Measurements from ENCODE around the gene KYNU. TPM values are rescaled to one million over a fixed set of nuclear protein-coding genes. Genes with fewer than 3 reads are reported as not detected.
A peak's percentile ranks its signal among the peaks of the same experiment; 100 is the strongest.
"Not testable (repeated sequence)": the region's sequence is repeated elsewhere in the genome, so short reads cannot be mapped to it uniquely, and the experiment has no call there.

The KYNU gene
- total RNA-seq, 2 donors from 2014 or later = 1.8 to 14.3 TPM

- TF ChIP-seq, protein P1, sequence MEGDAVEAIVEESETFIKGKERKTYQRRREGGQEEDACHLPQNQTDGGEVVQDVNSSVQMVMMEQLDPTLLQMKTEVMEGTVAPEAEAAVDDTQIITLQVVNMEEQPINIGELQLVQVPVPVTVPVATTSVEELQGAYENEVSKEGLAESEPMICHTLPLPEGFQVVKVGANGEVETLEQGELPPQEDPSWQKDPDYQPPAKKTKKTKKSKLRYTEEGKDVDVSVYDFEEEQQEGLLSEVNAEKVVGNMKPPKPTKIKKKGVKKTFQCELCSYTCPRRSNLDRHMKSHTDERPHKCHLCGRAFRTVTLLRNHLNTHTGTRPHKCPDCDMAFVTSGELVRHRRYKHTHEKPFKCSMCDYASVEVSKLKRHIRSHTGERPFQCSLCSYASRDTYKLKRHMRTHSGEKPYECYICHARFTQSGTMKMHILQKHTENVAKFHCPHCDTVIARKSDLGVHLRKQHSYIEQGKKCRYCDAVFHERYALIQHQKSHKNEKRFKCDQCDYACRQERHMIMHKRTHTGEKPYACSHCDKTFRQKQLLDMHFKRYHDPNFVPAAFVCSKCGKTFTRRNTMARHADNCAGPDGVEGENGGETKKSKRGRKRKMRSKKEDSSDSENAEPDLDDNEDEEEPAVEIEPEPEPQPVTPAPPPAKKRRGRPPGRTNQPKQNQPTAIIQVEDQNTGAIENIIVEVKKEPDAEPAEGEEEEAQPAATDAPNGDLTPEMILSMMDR (IDR thresholded peaks at IDR 0.05) = no peak
- Histone ChIP-seq H3K36me3 (no peaks in the 10 kb centered on the region), H3K4me1 (ENCODE audit: control insufficient read depth in 1 of 2, low read depth in 2 of 2) (no peaks in the 10 kb centered on the region), H3K9me3 (no peaks in the 10 kb centered on the region), H3K4me3 (peak overlapping the region; percentile 31), H3K27ac (no peak overlapping the region), H3K27me3 (replicated peaks; ENCODE audit: insufficient read depth) (no peaks in the 10 kb centered on the region)
- DNase-seq (ENCODE audit: low spot score) (no peak), ATAC-seq (ENCODE audit: insufficient number of reproducible peaks, low FRiP score, low read depth) (no peak)
Observed at GRCh38 chr2:142866426-142866825, 11.0 kb upstream of the KYNU start.

DNA sequence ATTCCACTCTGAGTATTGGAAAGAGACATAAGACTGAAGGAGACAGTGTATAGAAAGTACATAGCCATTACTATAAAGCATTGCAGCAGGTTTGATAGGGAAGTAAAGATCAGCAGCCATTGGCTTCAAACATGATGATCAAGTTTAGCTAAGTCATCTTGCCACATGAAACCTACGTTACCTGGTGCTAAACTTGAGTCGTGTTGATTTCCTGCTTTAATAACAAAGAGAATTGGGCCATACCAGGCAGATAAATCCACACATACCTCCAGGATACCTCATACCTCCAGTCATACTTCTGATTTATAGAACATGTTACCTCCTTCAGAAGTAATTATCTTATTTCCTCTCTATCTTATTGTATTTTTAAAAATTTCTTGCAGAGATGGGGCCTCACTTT is 10.3 kb upstream of the KYNU start:
- Histone ChIP-seq H3K4me3 (no peak overlapping the region), H3K36me3 (no peaks in the 10 kb centered on the region), H3K27ac (no peak overlapping the region), H3K9me3 (no peaks in the 10 kb centered on the region), H3K4me1 (ENCODE audit: control insufficient read depth in 1 of 2, low read depth in 2 of 2) (no peaks in the 10 kb centered on the region), H3K27me3 (replicated peaks; ENCODE audit: insufficient read depth) (no peaks in the 10 kb centered on the region)
- no peak for DNase-seq (ENCODE audit: low spot score)
- TF ChIP-seq, protein P1 (IDR thresholded peaks at IDR 0.05) = no peak
- no peak for ATAC-seq (ENCODE audit: insufficient number of reproducible peaks, low FRiP score, low read depth)

GRCh38 chr2:142868229-142868762 is 9.2 kb upstream of the KYNU start:
- H3K27ac ChIP-seq = peak overlapping the region in 1 of 2 donors; percentile 34
- H3K9me3 ChIP-seq = no peaks in the 10 kb centered on the region
- no peaks in the 10 kb centered on the region for H3K4me1 ChIP-seq (ENCODE audit: control insufficient read depth in 1 of 2, low read depth in 2 of 2)
- no peaks in the 10 kb centered on the region for H3K36me3 ChIP-seq
- H3K27me3 ChIP-seq (replicated peaks; ENCODE audit: insufficient read depth) = no peaks in the 10 kb centered on the region
- ATAC-seq (ENCODE audit: insufficient number of reproducible peaks, low FRiP score, low read depth) = no peak
- TF ChIP-seq, protein P1 (IDR thresholded peaks at IDR 0.05) = no peak
- H3K4me3 ChIP-seq = no peak overlapping the region
- DNase-seq (ENCODE audit: low spot score) = no peak

DNA sequence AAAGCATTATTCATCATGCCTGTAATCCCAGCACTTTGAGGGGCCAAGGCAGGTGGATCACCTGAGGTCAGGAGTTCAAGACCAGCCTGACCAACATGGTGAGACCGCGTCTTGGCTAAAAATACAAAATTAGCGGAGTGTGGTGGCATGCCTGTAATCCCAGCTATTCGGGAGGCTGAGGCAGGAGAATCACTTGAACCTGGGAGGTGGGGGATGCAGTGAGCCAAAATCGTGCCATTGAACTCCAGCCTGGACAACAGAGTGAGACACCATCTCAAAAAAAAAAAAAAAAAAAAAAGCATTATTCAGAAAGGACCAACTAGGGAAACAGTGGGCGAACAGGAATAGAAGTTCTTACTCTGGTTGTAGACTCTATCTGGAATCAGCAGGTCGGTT is 8.4 kb upstream of the KYNU start:
- not testable (repeated sequence) for H3K9me3 ChIP-seq; DNase-seq (ENCODE audit: low spot score); ATAC-seq (ENCODE audit: insufficient number of reproducible peaks, low FRiP score, low read depth); H3K27me3 ChIP-seq (replicated peaks; ENCODE audit: insufficient read depth); H3K4me1 ChIP-seq (ENCODE audit: control insufficient read depth in 1 of 2, low read depth in 2 of 2); H3K36me3 ChIP-seq; H3K4me3 ChIP-seq; H3K27ac ChIP-seq

GRCh38 chr2:142869461-142870106 is 7.9 kb upstream of the KYNU start:
- Histone ChIP-seq H3K9me3 (no peaks in the 10 kb centered on the region), H3K27ac (no peak overlapping the region), H3K4me3 (no peak overlapping the region), H3K36me3 (no peaks in the 10 kb centered on the region), H3K27me3 (replicated peaks; ENCODE audit: insufficient read depth) (no peaks in the 10 kb centered on the region), H3K4me1 (ENCODE audit: control insufficient read depth in 1 of 2, low read depth in 2 of 2) (no peaks in the 10 kb centered on the region)
- ATAC-seq (ENCODE audit: insufficient number of reproducible peaks, low FRiP score, low read depth) (no peak), DNase-seq (ENCODE audit: low spot score) (no peak)
- TF ChIP-seq, protein P1 (IDR thresholded peaks at IDR 0.05) = no peak

GRCh38 chr2:142870526-142870925 is 6.9 kb upstream of the KYNU start:
- H3K36me3 ChIP-seq = no peaks in the 10 kb centered on the region
- H3K9me3 ChIP-seq = no peaks in the 10 kb centered on the region
- no peak overlapping the region for H3K27ac ChIP-seq
- H3K4me3 ChIP-seq = no peak overlapping the region
- TF ChIP-seq, protein P1 (IDR thresholded peaks at IDR 0.05) = no peak
- ATAC-seq (ENCODE audit: insufficient number of reproducible peaks, low FRiP score, low read depth) (no peak), DNase-seq (ENCODE audit: low spot score) (no peak)
- H3K27me3 ChIP-seq (replicated peaks; ENCODE audit: insufficient read depth) = no peaks in the 10 kb centered on the region
- no peaks in the 10 kb centered on the region for H3K4me1 ChIP-seq (ENCODE audit: control insufficient read depth in 1 of 2, low read depth in 2 of 2)
